IPS-20b (cell line): Measurements from ENCODE around the gene LTO1.

ENCODE experiments used
- H3K27ac ChIP-seq: one replicate; pipeline ENCODE4 v1.5.1; 2013; ENCODE audit warnings: low read length
- H3K27me3 ChIP-seq: 2 replicates; pipeline ENCODE4 v1.6.1; 2013; ENCODE audit warnings: mild to moderate bottlenecking, low read length, inconsistent platforms; ENCODE audit not compliant: insufficient read depth
- H3K36me3 ChIP-seq: 2 replicates; pipeline ENCODE4 v1.6.1; 2013; ENCODE audit warnings: low read depth, mild to moderate bottlenecking, inconsistent platforms, low read length, moderate library complexity; ENCODE audit not compliant: insufficient read depth
- H3K4me1 ChIP-seq: 2 replicates; pipeline ENCODE4 v1.6.1; 2013; ENCODE audit warnings: mild to moderate bottlenecking, control low read depth, inconsistent platforms, low read length, moderate library complexity; ENCODE audit not compliant: insufficient read depth
- H3K4me3 ChIP-seq: 2 replicates; pipeline ENCODE4 v1.5.1; 2013; ENCODE audit warnings: mild to moderate bottlenecking, low read length, inconsistent platforms
- H3K9ac ChIP-seq: 2 replicates; pipeline ENCODE4 v1.6.1; 2013; ENCODE audit warnings: low read depth, mild to moderate bottlenecking, inconsistent platforms, low read length, moderate library complexity
- H3K9me3 ChIP-seq: 2 replicates; pipeline ENCODE4 v1.6.1; 2013; ENCODE audit warnings: mild to moderate bottlenecking, low read depth, low read length, inconsistent platforms; ENCODE audit not compliant: insufficient read depth

LTO1 gene

GRCh38 chr11:69647390-69647748 lies 27.8 kb downstream of the LTO1 start:
- peaks cover 88% of the 10 kb centered on the region for H3K36me3 ChIP-seq
- H3K9ac ChIP-seq, result no peak overlapping the region
- no peaks in the 10 kb centered on the region; the same call in 1 of the 2 replicates for H3K27me3 ChIP-seq
- H3K4me1 ChIP-seq, result no peaks in the 10 kb centered on the region
- no peak overlapping the region for H3K4me3 ChIP-seq
- no peaks in the 10 kb centered on the region for H3K9me3 ChIP-seq
- no peak overlapping the region for H3K27ac ChIP-seq

- Histone ChIP-seq H3K27ac (no peak overlapping the region), H3K4me1 (no peaks in the 10 kb centered on the region), H3K36me3 (peaks cover 82% of the 10 kb centered on the region)
Observed at GRCh38 chr11:69646493-69647389, 28.4 kb downstream of the LTO1 start.

GRCh38 chr11:69645801-69646492 lies 29.2 kb downstream of the LTO1 start:
- Histone ChIP-seq H3K9me3 (no peaks in the 10 kb centered on the region), H3K4me1 (no peaks in the 10 kb centered on the region), H3K27me3 (peaks cover 5% of the 10 kb centered on the region; the same call in 1 of the 2 replicates), H3K36me3 (peaks cover 74% of the 10 kb centered on the region), H3K27ac (no peak overlapping the region), H3K9ac (no peak overlapping the region), H3K4me3 (no peak overlapping the region)

More at GRCh38 chr11:69646493-69647389, 28.4 kb downstream of the LTO1 start:
- Histone ChIP-seq H3K9me3 (no peaks in the 10 kb centered on the region), H3K27me3 (peaks cover 5% of the 10 kb centered on the region; the same call in 1 of the 2 replicates), H3K9ac (no peak overlapping the region), H3K4me3 (no peak overlapping the region)

GRCh38 chr11:69644962-69645675 lies 30.0 kb downstream of the LTO1 start:
- H3K4me1 ChIP-seq, result no peaks in the 10 kb centered on the region; the same call in 1 of the 2 replicates
- H3K27ac ChIP-seq, result no peak overlapping the region
- peaks cover 65% of the 10 kb centered on the region for H3K36me3 ChIP-seq
- H3K4me3 ChIP-seq, result no peak overlapping the region
- no peaks in the 10 kb centered on the region for H3K9me3 ChIP-seq
- H3K9ac ChIP-seq, result no peak overlapping the region
- H3K27me3 ChIP-seq, result peaks cover 11% of the 10 kb centered on the region; the same call in 1 of the 2 replicates

GRCh38 chr11:69644071-69644961 lies 30.8 kb downstream of the LTO1 start:
- Histone ChIP-seq H3K27me3 (peaks cover 17% of the 10 kb centered on the region; the same call in 1 of the 2 replicates), H3K4me3 (no peak overlapping the region), H3K4me1 (no peaks in the 10 kb centered on the region; the same call in 1 of the 2 replicates), H3K9me3 (no peaks in the 10 kb centered on the region), H3K9ac (no peak overlapping the region; the same call in 1 of the 2 replicates), H3K27ac (no peak overlapping the region), H3K36me3 (peaks cover 57% of the 10 kb centered on the region)

- Histone ChIP-seq H3K9me3 (no peaks in the 10 kb centered on the region), H3K4me3 (0 out of 2 replicates have a peak overlapping the region, but pooled peaks have one; percentile 16), H3K27me3 (peaks cover 17% of the 10 kb centered on the region; the same call in 1 of the 2 replicates), H3K36me3 (peaks cover 51% of the 10 kb centered on the region), H3K27ac (no peak overlapping the region), H3K9ac (no peak overlapping the region), H3K4me1 (no peaks in the 10 kb centered on the region; the same call in 1 of the 2 replicates)
Observed at GRCh38 chr11:69643646-69644045, 31.5 kb downstream of the LTO1 start.

GRCh38 chr11:69642913-69643632 lies 32.1 kb downstream of the LTO1 start:
- Histone ChIP-seq H3K36me3 (peaks cover 45% of the 10 kb centered on the region), H3K4me3 (peak overlapping the region; percentile 92), H3K27me3 (peaks cover 17% of the 10 kb centered on the region; the same call in 1 of the 2 replicates), H3K9me3 (no peaks in the 10 kb centered on the region), H3K4me1 (no peaks in the 10 kb centered on the region; the same call in 1 of the 2 replicates), H3K27ac (no peak overlapping the region), H3K9ac (peak overlapping the region; percentile 37; the same call in 1 of the 2 replicates)

- Histone ChIP-seq H3K9ac (peak overlapping the region; percentile 93), H3K27ac (no peak overlapping the region), H3K4me1 (no peaks in the 10 kb centered on the region; the same call in 1 of the 2 replicates)
Observed at GRCh38 chr11:69642549-69642912, 32.6 kb downstream of the LTO1 start.

GRCh38 chr11:69641681-69642548 lies 33.2 kb downstream of the LTO1 start:
- peaks cover 33% of the 10 kb centered on the region for H3K36me3 ChIP-seq
- H3K27me3 ChIP-seq, result peaks cover 29% of the 10 kb centered on the region
- peak overlapping the region; percentile 93 for H3K9ac ChIP-seq
- no peak overlapping the region for H3K27ac ChIP-seq
- H3K4me1 ChIP-seq, result no peaks in the 10 kb centered on the region; the same call in 1 of the 2 replicates
- H3K9me3 ChIP-seq, result no peaks in the 10 kb centered on the region
- H3K4me3 ChIP-seq, result peak overlapping the region; percentile 92

More at GRCh38 chr11:69642549-69642912, 32.6 kb downstream of the LTO1 start:
- peaks cover 40% of the 10 kb centered on the region for H3K36me3 ChIP-seq
- no peaks in the 10 kb centered on the region for H3K9me3 ChIP-seq
- H3K4me3 ChIP-seq, result peak overlapping the region; percentile 92; the same call in 1 of the 2 replicates
- peaks cover 22% of the 10 kb centered on the region for H3K27me3 ChIP-seq
